Astrocyte (in vitro differentiated cells and primary cell): ENCODE results near the gene IQCE. TPM values are rescaled to one million over a fixed set of nuclear protein-coding genes. Genes with fewer than 3 reads are reported as not detected.

ENCODE experiments used
- DNase-seq: peaks from one replicate; pipeline ENCODE4 v3.0.0-alpha.2; 2010; ENCODE audit warnings: low read depth
- FAIRE-seq: peaks from 2 replicates; lab custom pipeline; 2011; peaks lifted over from hg19 to GRCh38; lab: Jason Lieb, UNC
- H2AFZ ChIP-seq: 2 replicates; pipeline ENCODE4 v1.6.0; 2012; ENCODE audit warnings: low read depth, low read length, inconsistent platforms
- H3K27ac ChIP-seq: 2 replicates; pipeline ENCODE4 v1.5.1; 2011; ENCODE audit warnings: low read depth, low read length, inconsistent platforms
- H3K27me3 ChIP-seq: 2 replicates; pipeline ENCODE4 v1.6.0; 2011; ENCODE audit warnings: low read length, inconsistent platforms; ENCODE audit not compliant: insufficient read depth
- H3K36me3 ChIP-seq: 2 replicates; pipeline ENCODE4 v1.5.1; 2011; ENCODE audit warnings: low read length, inconsistent platforms; ENCODE audit not compliant: insufficient read depth
- H3K4me1 ChIP-seq: 2 replicates; pipeline ENCODE4 v1.5.1; 2011; ENCODE audit warnings: low read length, inconsistent platforms; ENCODE audit not compliant: insufficient read depth
- H3K4me2 ChIP-seq: 2 replicates; pipeline ENCODE4 v1.6.0; 2012; ENCODE audit warnings: low read length, inconsistent platforms
- H3K4me3 ChIP-seq: 2 replicates; pipeline ENCODE4 v1.5.1; 2011; ENCODE audit warnings: low read depth, mild to moderate bottlenecking, low read length, inconsistent platforms; ENCODE audit not compliant: insufficient read depth
- H3K79me2 ChIP-seq: 2 replicates; pipeline ENCODE4 v1.6.0; 2012; ENCODE audit warnings: mild to moderate bottlenecking, low read length, inconsistent platforms; ENCODE audit not compliant: insufficient read depth
- H3K9ac ChIP-seq: 2 replicates; pipeline ENCODE4 v1.6.0; 2012; ENCODE audit warnings: mild to moderate bottlenecking, low read length, inconsistent platforms
- H3K9me3 ChIP-seq: 2 replicates; pipeline ENCODE4 v1.5.1; 2012; ENCODE audit warnings: low read depth, mild to moderate bottlenecking, low read length, inconsistent platforms; ENCODE audit not compliant: insufficient read depth
- H4K20me1 ChIP-seq: 2 replicates; pipeline ENCODE4 v1.6.0; 2012; ENCODE audit warnings: low read length, inconsistent platforms; ENCODE audit not compliant: insufficient read depth
- H3K27ac Mint-ChIP-seq: one replicate; pipeline ENCODE4 v1.8.0; 2021; ENCODE audit warnings: mild to moderate bottlenecking, mixed read lengths; ENCODE audit not compliant: unreplicated experiment
- H3K27me3 Mint-ChIP-seq: one replicate; pipeline ENCODE4 v1.8.0; 2021; ENCODE audit warnings: low read depth, mixed read lengths; ENCODE audit not compliant: unreplicated experiment
- H3K36me3 Mint-ChIP-seq: one replicate; pipeline ENCODE4 v1.8.0; 2021; ENCODE audit warnings: low read depth, mixed read lengths; ENCODE audit not compliant: unreplicated experiment
- H3K4me1 Mint-ChIP-seq: one replicate; pipeline ENCODE4 v1.8.0; 2021; ENCODE audit warnings: low read depth, mixed read lengths; ENCODE audit not compliant: unreplicated experiment
- H3K4me3 Mint-ChIP-seq: one replicate; pipeline ENCODE4 v1.8.0; 2021; ENCODE audit warnings: mild to moderate bottlenecking, moderate library complexity, mixed read lengths; ENCODE audit not compliant: unreplicated experiment
- H3K9me3 Mint-ChIP-seq: one replicate; pipeline ENCODE4 v1.8.0; 2021; ENCODE audit warnings: mild to moderate bottlenecking, mixed read lengths; ENCODE audit not compliant: unreplicated experiment
- CTCF ChIP-seq: IDR thresholded peaks from 2 replicates; pipeline ENCODE4 v1.5.1; 2011; ENCODE audit warnings: low read depth, mild to moderate bottlenecking, inconsistent platforms, low read length, moderate library complexity; ENCODE audit not compliant: insufficient read depth
- EZH2 ChIP-seq: IDR thresholded peaks from 2 replicates; pipeline ENCODE4 v1.6.1; 2012; ENCODE audit warnings: mild to moderate bottlenecking, low read length, inconsistent platforms; ENCODE audit not compliant: insufficient read depth
- total RNA-seq: library from RNA; stranded (reverse); gene quantifications from 2 replicates; pipeline ENCODE4 v1.2.1, GENCODE V29; 2021

Gene IQCE
- total RNA-seq, 1 donor from 2014 or later: 13.1 TPM

- H3K36me3 Mint-ChIP-seq: peaks cover 4% of the 10 kb centered on the region
- TF ChIP-seq CTCF (peak; percentile 21), EZH2 (no peak)
- Histone ChIP-seq H4K20me1 (peaks cover 76% of the 10 kb centered on the region), H3K27me3 (no peaks in the 10 kb centered on the region), H3K79me2 (peaks cover 21% of the 10 kb centered on the region), H3K9ac (no peak overlapping the region), H3K4me2 (no peak overlapping the region), H3K4me1 (peaks cover 3% of the 10 kb centered on the region), H3K9me3 (no peaks in the 10 kb centered on the region), H3K4me3 (no peak overlapping the region), H2AFZ (no peak overlapping the region), H3K36me3 (no peaks in the 10 kb centered on the region), H3K27ac (no peak overlapping the region)
- H3K27me3 Mint-ChIP-seq: no peaks in the 10 kb centered on the region
- no peak overlapping the region for H3K4me3 Mint-ChIP-seq
- peaks cover 3% of the 10 kb centered on the region for H3K4me1 Mint-ChIP-seq
- H3K9me3 Mint-ChIP-seq: no peaks in the 10 kb centered on the region
- DNase-seq (no peak), FAIRE-seq (no peak)
- H3K27ac Mint-ChIP-seq: no peak overlapping the region
These were observed 101.7 kb downstream of the IQCE start for GRCh38 chr7:2660359-2661095.

- H3K9me3 ChIP-seq: no peaks in the 10 kb centered on the region
- no peak for DNase-seq
- no peak overlapping the region for H2AFZ ChIP-seq
- no peak for FAIRE-seq
- H3K79me2 ChIP-seq: peaks cover 21% of the 10 kb centered on the region
- H3K4me3 ChIP-seq: no peak overlapping the region
- H3K27me3 Mint-ChIP-seq: no peaks in the 10 kb centered on the region
- no peak overlapping the region for H3K27ac ChIP-seq
- peaks cover 4% of the 10 kb centered on the region for H3K36me3 Mint-ChIP-seq
- H3K27ac Mint-ChIP-seq: no peak overlapping the region
- no peak overlapping the region for H3K4me2 ChIP-seq
- no peaks in the 10 kb centered on the region for H3K9me3 Mint-ChIP-seq
- H3K9ac ChIP-seq: no peak overlapping the region
- H3K4me1 Mint-ChIP-seq: peaks cover 3% of the 10 kb centered on the region
- peaks cover 73% of the 10 kb centered on the region for H4K20me1 ChIP-seq
- TF ChIP-seq CTCF (no peak), EZH2 (no peak)
- H3K4me1 ChIP-seq: peaks cover 3% of the 10 kb centered on the region
- no peaks in the 10 kb centered on the region for H3K36me3 ChIP-seq
- no peaks in the 10 kb centered on the region for H3K27me3 ChIP-seq
- no peak overlapping the region for H3K4me3 Mint-ChIP-seq
These were observed 102.3 kb downstream of the IQCE start for GRCh38 chr7:2661096-2661449.

GRCh38 chr7:2661602-2662272 lies 103.0 kb downstream of the IQCE start:
- Histone ChIP-seq H3K4me1 (peaks cover 3% of the 10 kb centered on the region), H3K36me3 (no peaks in the 10 kb centered on the region), H3K27ac (no peak overlapping the region), H3K4me3 (no peak overlapping the region), H3K79me2 (peaks cover 15% of the 10 kb centered on the region), H3K9me3 (no peaks in the 10 kb centered on the region), H4K20me1 (peaks cover 66% of the 10 kb centered on the region), H3K4me2 (no peak overlapping the region), H3K27me3 (no peaks in the 10 kb centered on the region), H2AFZ (no peak overlapping the region), H3K9ac (no peak overlapping the region)
- Mint-ChIP-seq H3K27me3 (no peaks in the 10 kb centered on the region), H3K4me1 (peaks cover 3% of the 10 kb centered on the region), H3K36me3 (peaks cover 6% of the 10 kb centered on the region), H3K9me3 (no peaks in the 10 kb centered on the region), H3K4me3 (no peak overlapping the region), H3K27ac (no peak overlapping the region)
- TF ChIP-seq CTCF (no peak), EZH2 (no peak)
- no peak for DNase-seq
- FAIRE-seq: no peak
